Smooth muscle cell (in vitro differentiated cells): ENCODE results near the gene CFAP74. TPM values are rescaled to one million over a fixed set of nuclear protein-coding genes. Genes with fewer than 3 reads are reported as not detected.

Experiments
- DNase-seq: peaks from one replicate; lab custom pipeline; 2025; ENCODE audit not compliant: unreplicated experiment; lab: John Stamatoyannopoulos, UW
- H2AFZ ChIP-seq: fragments of 200-600 bp; sonication (generic); 2 replicates; pipeline ENCODE4 v1.6.0; 2016; ENCODE audit warnings: antibody characterized with exemption, low read depth, mild to moderate bottlenecking
- H3F3A ChIP-seq: fragments of 200-600 bp; sonication (generic); 2 replicates; pipeline ENCODE4 v1.6.0; 2017; ENCODE audit warnings: antibody characterized with exemption, low read depth
- H3K27ac ChIP-seq: fragments of 200-600 bp; sonication (generic); 2 replicates; pipeline ENCODE4 v1.5.1; 2016; ENCODE audit warnings: low read depth, mild to moderate bottlenecking
- H3K27me3 ChIP-seq: fragments of 200-600 bp; sonication (generic); 2 replicates; pipeline ENCODE4 v1.6.1; 2016; ENCODE audit warnings: low read depth, mild to moderate bottlenecking
- H3K36me3 ChIP-seq: fragments of 200-600 bp; sonication (generic); 2 replicates; pipeline ENCODE4 v1.5.1; 2016; ENCODE audit warnings: low read depth
- H3K4me1 ChIP-seq: fragments of 200-600 bp; sonication (generic); 2 replicates; pipeline ENCODE4 v1.5.1; 2016; ENCODE audit warnings: low read depth
- H3K4me2 ChIP-seq: fragments of 200-600 bp; sonication (generic); 2 replicates; pipeline ENCODE4 v1.6.0; 2016; ENCODE audit warnings: mild to moderate bottlenecking
- H3K4me3 ChIP-seq: fragments of 200-600 bp; sonication (generic); 2 replicates; pipeline ENCODE4 v1.5.1; 2016; ENCODE audit warnings: mild to moderate bottlenecking
- H3K79me2 ChIP-seq: fragments of 200-600 bp; sonication (generic); 2 replicates; pipeline ENCODE4 v1.6.0; 2016; ENCODE audit warnings: low read depth, mild to moderate bottlenecking
- H3K9ac ChIP-seq: fragments of 200-600 bp; sonication (generic); 2 replicates; pipeline ENCODE4 v1.6.0; 2016; ENCODE audit warnings: low read depth
- H3K9me3 ChIP-seq: fragments of 200-600 bp; sonication (generic); replicated peaks from 2 replicates; pipeline ENCODE4 v1.5.1; 2016; ENCODE audit warnings: low read depth
- H4K20me1 ChIP-seq: fragments of 200-600 bp; sonication (generic); 2 replicates; pipeline ENCODE4 v1.6.0; 2016; ENCODE audit warnings: low read depth
- CTCF ChIP-seq: fragments of 200-600 bp; sonication (generic); IDR thresholded peaks from 2 replicates; pipeline ENCODE4 v1.5.1; 2017; ENCODE audit warnings: borderline replicate concordance, mild to moderate bottlenecking, antibody characterized with exemption; ENCODE audit not compliant: insufficient read depth, poor library complexity, severe bottlenecking
- WGBS: methylation state at CpG from one replicate; pipeline ENCODE4 v1.1.7; 2016; ENCODE audit warnings: low lambda C conversion rate; 5-methylcytosine and 5-hydroxymethylcytosine counted together
- polyA plus RNA-seq: library from polyadenylated mRNA; unstranded; fragments of >200 nt; fragmentation: Nextera tagmentation; extraction: Ambion mirVana; gene quantifications from 2 replicates; pipeline ENCODE4 v1.2.1, GENCODE V29; 2016
- total RNA-seq: library from RNA; depleted of rRNA; stranded (reverse); fragments of >200 nt; gene quantifications from 2 replicates; pipeline ENCODE4 v1.2.3, GENCODE V29; 2014

CFAP74 gene
- total and polyA plus RNA-seq, 2 experiments from 2014 or later: not detected

GRCh38 chr1:1874901-1875300, 128.7 kb downstream of the CFAP74 start:
- no peak overlapping the region for H2AFZ ChIP-seq
- H4K20me1 ChIP-seq: peaks cover 100% of the 10 kb centered on the region
- 100% methylated on average over 7 of the region's 7 CpGs for WGBS
- H3K36me3 ChIP-seq: no peaks in the 10 kb centered on the region
- H3K79me2 ChIP-seq: peaks cover 100% of the 10 kb centered on the region
- no peak overlapping the region for H3K4me3 ChIP-seq
- no peak for DNase-seq
- peaks cover 7% of the 10 kb centered on the region for H3F3A ChIP-seq
- H3K9me3 ChIP-seq: no peaks in the 10 kb centered on the region
- H3K4me1 ChIP-seq: no peaks in the 10 kb centered on the region
- H3K27ac ChIP-seq: no peak overlapping the region
- H3K27me3 ChIP-seq: no peaks in the 10 kb centered on the region
- no peak for TF ChIP-seq CTCF
- no peak overlapping the region for H3K9ac ChIP-seq
- no peak overlapping the region for H3K4me2 ChIP-seq

- Histone ChIP-seq H2AFZ (no peak overlapping the region), H3K4me2 (no peak overlapping the region), H3K36me3 (no peaks in the 10 kb centered on the region), H3K9ac (no peak overlapping the region), H3K9me3 (no peaks in the 10 kb centered on the region), H3K79me2 (peaks cover 100% of the 10 kb centered on the region), H3F3A (peaks cover 11% of the 10 kb centered on the region), H3K27me3 (no peaks in the 10 kb centered on the region), H3K4me1 (no peaks in the 10 kb centered on the region), H4K20me1 (peaks cover 100% of the 10 kb centered on the region), H3K4me3 (no peak overlapping the region), H3K27ac (no peak overlapping the region)
- DNase-seq: no peak
- TF ChIP-seq CTCF: no peak
- WGBS: 79% methylated on average over 2 of the region's 2 CpGs
Observed at GRCh38 chr1:1873186-1873585, 130.4 kb downstream of the CFAP74 start.

- Histone ChIP-seq H3K4me2 (no peak overlapping the region), H3F3A (peaks cover 6% of the 10 kb centered on the region), H4K20me1 (peaks cover 100% of the 10 kb centered on the region), H2AFZ (no peak overlapping the region), H3K27ac (no peak overlapping the region), H3K9ac (no peak overlapping the region), H3K36me3 (no peaks in the 10 kb centered on the region), H3K4me1 (no peaks in the 10 kb centered on the region), H3K9me3 (no peaks in the 10 kb centered on the region), H3K79me2 (peaks cover 100% of the 10 kb centered on the region), H3K27me3 (no peaks in the 10 kb centered on the region), H3K4me3 (no peak overlapping the region)
- no peak for DNase-seq
- WGBS: 97% methylated on average over 11 of the region's 11 CpGs
- TF ChIP-seq CTCF: no peak
Observed at GRCh38 chr1:1872329-1872994, 131.1 kb downstream of the CFAP74 start.

Other genes starting within 250 kb of the CFAP74 start
- gene NADK, start 225.3 kb downstream of the CFAP74 start, total RNA-seq: 27.2 and 32.7 TPM in 2 replicates
- 37.8 and 39.0 TPM in 2 replicates for gene NADK, start 225.3 kb downstream of the CFAP74 start, polyA plus RNA-seq
- 188 and 208 TPM in 2 replicates for gene GNB1, start 112.7 kb downstream of the CFAP74 start, total RNA-seq
- gene GNB1, start 112.7 kb downstream of the CFAP74 start, polyA plus RNA-seq: 265 and 293 TPM in 2 replicates
- gene CALML6, start 88.5 kb downstream of the CFAP74 start, total RNA-seq: 1.3 TPM in 1 of 2 replicates, not detected in the other
- 0.18 and 0.46 TPM in 2 replicates for gene CALML6, start 88.5 kb downstream of the CFAP74 start, polyA plus RNA-seq
- 0.18 and 0.45 TPM in 2 replicates for gene TMEM52, start 84.5 kb downstream of the CFAP74 start, total RNA-seq
- 1.7 and 7.4 TPM in 2 replicates for gene TMEM52, start 84.5 kb downstream of the CFAP74 start, polyA plus RNA-seq
- not detected in 2 replicates for gene GABRD, start 15.6 kb upstream of the CFAP74 start, total RNA-seq
- not detected in 2 replicates for gene GABRD, start 15.6 kb upstream of the CFAP74 start, polyA plus RNA-seq
- 5.8 and 22.4 TPM in 2 replicates for gene PRKCZ, start 46.6 kb upstream of the CFAP74 start, total RNA-seq
- 10.3 and 21.3 TPM in 2 replicates for gene PRKCZ, start 46.6 kb upstream of the CFAP74 start, polyA plus RNA-seq
- 33.1 and 39.8 TPM in 2 replicates for gene FAAP20, start 191.0 kb upstream of the CFAP74 start, total RNA-seq
- gene FAAP20, start 191.0 kb upstream of the CFAP74 start, polyA plus RNA-seq: 152 and 162 TPM in 2 replicates
- 14.4 and 19.6 TPM in 2 replicates for gene SKI, start 224.5 kb upstream of the CFAP74 start, total RNA-seq
- 4.2 and 6.8 TPM in 2 replicates for gene SKI, start 224.5 kb upstream of the CFAP74 start, polyA plus RNA-seq